GM18511 (cell line): ENCODE data around the gene PTDSS2.

Experiments used
- ATAC-seq: cut with Tn5 transposase; IDR thresholded peaks from one replicate; pipeline ENCODE4 v1.9.1; 2021; ENCODE audit warnings: mild to moderate bottlenecking, moderate library complexity; ENCODE audit not compliant: unreplicated experiment

PTDSS2 gene

GRCh38 chr11:445765-446588, 4.1 kb upstream of the PTDSS2 start:
- no peak for ATAC-seq

GRCh38 chr11:446891-447290, 3.2 kb upstream of the PTDSS2 start:
- ATAC-seq = no peak

GRCh38 chr11:447923-448731, 2.0 kb upstream of the PTDSS2 start:
- peak; percentile 54 for ATAC-seq

- ATAC-seq = peak; percentile 3
Measured at GRCh38 chr11:450809-451451, 851 bp downstream of the PTDSS2 start.

- ATAC-seq = no peak
Measured at GRCh38 chr11:451738-452137, 1.7 kb downstream of the PTDSS2 start.

- ATAC-seq = no peak
Measured at GRCh38 chr11:452203-452744, 2.2 kb downstream of the PTDSS2 start.

GRCh38 chr11:452916-453527, 2.9 kb downstream of the PTDSS2 start:
- no peak for ATAC-seq

GRCh38 chr11:453564-453963, 3.5 kb downstream of the PTDSS2 start:
- ATAC-seq = no peak

GRCh38 chr11:454043-454442, 4.0 kb downstream of the PTDSS2 start:
- no peak for ATAC-seq

GRCh38 chr11:454801-455565, 4.9 kb downstream of the PTDSS2 start:
- ATAC-seq = no peak

GRCh38 chr11:455566-456147, 5.6 kb downstream of the PTDSS2 start:
- no peak for ATAC-seq

- ATAC-seq = no peak
Measured at GRCh38 chr11:456533-456932, 6.5 kb downstream of the PTDSS2 start.

- no peak for ATAC-seq
Measured at GRCh38 chr11:457111-457760, 7.2 kb downstream of the PTDSS2 start.

- ATAC-seq = no peak
Measured at GRCh38 chr11:459511-460220, 9.6 kb downstream of the PTDSS2 start.

GRCh38 chr11:460331-461199, 10.5 kb downstream of the PTDSS2 start:
- ATAC-seq = no peak

- no peak for ATAC-seq
Measured at GRCh38 chr11:461626-462025, 11.5 kb downstream of the PTDSS2 start.

- ATAC-seq = no peak
Measured at GRCh38 chr11:462107-462890, 12.2 kb downstream of the PTDSS2 start.
